ENCODE results near the gene ARID5A. TPM values are rescaled to one million over a fixed set of nuclear protein-coding genes. Genes with fewer than 3 reads are reported as not detected.
"Not testable (repeated sequence)": the region's sequence is repeated elsewhere in the genome, so short reads cannot be mapped to it uniquely, and the experiment has no call there.

ARID5A gene
- total RNA-seq, 2 experiments from 2014 or later: 326 to 342 TPM

- peaks cover 29% of the 10 kb centered on the region for H3K4me1 Mint-ChIP-seq (ENCODE audit: low read depth)
- Histone ChIP-seq H3K27ac (ENCODE audit: low read depth in 1 of 2, low read length in 2 of 2) (no peak overlapping the region), H3K4me1 (ENCODE audit: insufficient read depth, low read length) (peaks cover 20% of the 10 kb centered on the region), H3K9me3 (ENCODE audit: control insufficient read depth in 1 of 2, insufficient read depth in 1 of 2, low read length in 2 of 2) (no peaks in the 10 kb centered on the region), H3K27me3 (ENCODE audit: control insufficient read depth in 1 of 2, insufficient read depth in 2 of 2, low read length in 2 of 2) (no peaks in the 10 kb centered on the region), H3K4me3 (ENCODE audit: low read length) (no peak overlapping the region), H3K36me3 (ENCODE audit: insufficient read depth, low read length) (peaks cover 28% of the 10 kb centered on the region)
- no peaks in the 10 kb centered on the region for H3K27me3 Mint-ChIP-seq
- intact Hi-C loops (cut with DNase I, micrococcal nuclease): loop anchor here (2.0 kb wide), 2 partner anchors 16 to 84 kb away; no protein-coding TSS in a partner anchor
- ChIA-PET POLR2A (interaction anchor here (1.8 to 6.7 kb wide), 3 partner anchors 15 to 148 kb away, joined by 19 to 145 read pairs (median 31); partner anchors contain the start of gene ARID5A), CTCF (interaction anchor here (1.2 to 1.9 kb wide), 7 partner anchors 16 to 196 kb away, joined by 3 to 54 read pairs (median 18); partner anchors contain the start of gene ARID5A)
- no peaks in the 10 kb centered on the region for H3K9me3 Mint-ChIP-seq
- no peak for TF ChIP-seq CTCF (IDR thresholded peaks at IDR 0.05)
- no peak for ATAC-seq (ENCODE audit: poor library complexity)
- no peak overlapping the region for H3K27ac Mint-ChIP-seq
- DNase-seq: peak in 1 of 14 experiments; percentile 47
- H3K36me3 Mint-ChIP-seq (ENCODE audit: low read depth): peaks cover 16% of the 10 kb centered on the region
- no peak overlapping the region for H3K4me3 Mint-ChIP-seq
Observed at GRCh38 chr2:96555146-96555610, 18.6 kb downstream of the ARID5A start.

GRCh38 chr2:96556441-96557330 lies 20.1 kb downstream of the ARID5A start:
- H3K4me3 ChIP-seq (ENCODE audit: low read length): no peak overlapping the region
- Mint-ChIP-seq H3K27me3 (no peaks in the 10 kb centered on the region), H3K4me3 (peak overlapping the region; percentile 35), H3K36me3 (ENCODE audit: low read depth) (peaks cover 16% of the 10 kb centered on the region), H3K27ac (peak overlapping the region; percentile 77), H3K9me3 (no peaks in the 10 kb centered on the region), H3K4me1 (ENCODE audit: low read depth) (peaks cover 29% of the 10 kb centered on the region)
- ChIA-PET CTCF (interaction anchor here (0.7 to 1.9 kb wide), 2 partner anchors 28 to 48 kb away, joined by 3 to 4 read pairs; no protein-coding TSS in a partner anchor), POLR2A (interaction anchor here (1.8 kb wide), 1 partner anchor 19 kb away, joined by 6 read pairs; no protein-coding TSS in a partner anchor)
- peaks cover 15% of the 10 kb centered on the region for H3K36me3 ChIP-seq (ENCODE audit: insufficient read depth, low read length)
- intact Hi-C loops (cut with DNase I, micrococcal nuclease): no loop called here
- H3K4me1 ChIP-seq (ENCODE audit: insufficient read depth, low read length): peaks cover 20% of the 10 kb centered on the region
- no peaks in the 10 kb centered on the region for H3K9me3 ChIP-seq (ENCODE audit: control insufficient read depth in 1 of 2, insufficient read depth in 1 of 2, low read length in 2 of 2)
- no peak overlapping the region for H3K27ac ChIP-seq (ENCODE audit: low read depth in 1 of 2, low read length in 2 of 2)
- ATAC-seq (ENCODE audit: poor library complexity) (peak; percentile 6), DNase-seq (peak in 4 of 14 experiments; percentile 36 to 74 (median 50))
- TF ChIP-seq CTCF (IDR thresholded peaks at IDR 0.05): no peak
- H3K27me3 ChIP-seq (ENCODE audit: control insufficient read depth in 1 of 2, insufficient read depth in 2 of 2, low read length in 2 of 2): no peaks in the 10 kb centered on the region

- H3K4me3 ChIP-seq (ENCODE audit: low read length); H3K36me3 ChIP-seq (ENCODE audit: insufficient read depth, low read length); H3K27me3 ChIP-seq (ENCODE audit: control insufficient read depth in 1 of 2, insufficient read depth in 2 of 2, low read length in 2 of 2); ATAC-seq (ENCODE audit: poor library complexity); H3K9me3 ChIP-seq (ENCODE audit: control insufficient read depth in 1 of 2, insufficient read depth in 1 of 2, low read length in 2 of 2); DNase-seq; H3K27ac ChIP-seq (ENCODE audit: low read depth in 1 of 2, low read length in 2 of 2); H3K36me3 Mint-ChIP-seq (ENCODE audit: low read depth); H3K27me3 Mint-ChIP-seq; intact Hi-C loops (cut with DNase I, micrococcal nuclease); H3K4me3 Mint-ChIP-seq; H3K9me3 Mint-ChIP-seq: not testable (repeated sequence)
- ChIA-PET CTCF (interaction anchor here (0.7 to 1.9 kb wide), 2 partner anchors 29 to 49 kb away, joined by 3 to 4 read pairs; no protein-coding TSS in a partner anchor), POLR2A (interaction anchor here (1.8 kb wide), 1 partner anchor 20 kb away, joined by 6 read pairs; no protein-coding TSS in a partner anchor)
- H3K4me1 Mint-ChIP-seq (ENCODE audit: low read depth): peaks cover 29% of the 10 kb centered on the region
- H3K27ac Mint-ChIP-seq: peak overlapping the region; percentile 77
- H3K4me1 ChIP-seq (ENCODE audit: insufficient read depth, low read length): peaks cover 20% of the 10 kb centered on the region
Observed at GRCh38 chr2:96557421-96557820, 20.9 kb downstream of the ARID5A start.

All from CD4-positive, alpha-beta T cell (primary cell).